EH (cell line): ENCODE results near the gene OR2B3.
"Not testable (repeated sequence)": the region's sequence is repeated elsewhere in the genome, so short reads cannot be mapped to it uniquely, and the experiment has no call there.

Experiments used
- DNase-seq: peaks from one replicate; pipeline ENCODE4 v3.0.0-alpha.2; 2015; ENCODE audit warnings: low read depth

OR2B3 gene

DNA sequence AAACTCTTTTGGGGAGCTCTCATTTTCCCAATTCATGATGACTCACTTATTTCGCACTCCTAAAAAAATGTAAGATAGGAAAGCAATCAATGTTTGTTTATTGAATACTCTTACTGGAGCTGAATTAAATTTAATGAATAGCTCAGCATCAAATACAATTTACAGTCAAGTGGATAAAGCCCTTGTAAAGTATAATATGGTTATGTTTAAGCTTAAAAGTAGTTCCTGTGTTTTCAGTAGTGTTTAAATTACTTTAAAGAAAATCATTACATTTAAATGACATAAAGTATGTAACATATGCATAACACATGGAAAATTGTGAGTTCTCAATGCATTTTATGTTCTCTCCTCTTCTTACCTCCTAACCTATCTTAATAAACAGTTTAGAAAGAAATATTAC lies at the start of gene OR2B3:
Gene OR2B3, minus strand, starts transcription at position 101 of the 400 bp plus-strand sequence. Its CDS starts 65 bp downstream, at position 36.
- DNase-seq = no peak

- DNase-seq = no peak
These were observed 44.6 kb upstream of the OR2B3 start for GRCh38 chr6:29131691-29132090.

- DNase-seq = no peak
These were observed 43.5 kb upstream of the OR2B3 start for GRCh38 chr6:29130644-29131043.

GRCh38 chr6:29129326-29130012 lies 42.4 kb upstream of the OR2B3 start:
- DNase-seq = no peak

GRCh38 chr6:29114964-29115363 lies 27.9 kb upstream of the OR2B3 start:
- DNase-seq = not testable (repeated sequence)

DNA sequence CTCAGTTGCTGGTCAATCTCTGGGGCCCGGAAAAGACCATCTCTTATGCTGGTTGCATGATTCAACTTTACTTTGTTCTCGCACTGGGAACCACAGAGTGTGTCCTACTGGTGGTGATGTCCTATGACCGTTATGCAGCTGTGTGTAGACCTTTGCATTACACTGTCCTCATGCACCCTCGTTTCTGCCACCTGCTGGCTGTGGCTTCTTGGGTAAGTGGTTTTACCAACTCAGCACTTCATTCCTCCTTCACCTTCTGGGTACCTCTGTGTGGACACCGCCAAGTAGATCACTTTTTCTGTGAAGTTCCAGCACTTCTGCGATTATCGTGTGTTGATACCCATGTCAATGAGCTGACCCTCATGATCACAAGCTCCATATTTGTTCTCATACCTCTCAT lies 25.0 kb upstream of the OR2B3 start:
- DNase-seq = no peak

DNA sequence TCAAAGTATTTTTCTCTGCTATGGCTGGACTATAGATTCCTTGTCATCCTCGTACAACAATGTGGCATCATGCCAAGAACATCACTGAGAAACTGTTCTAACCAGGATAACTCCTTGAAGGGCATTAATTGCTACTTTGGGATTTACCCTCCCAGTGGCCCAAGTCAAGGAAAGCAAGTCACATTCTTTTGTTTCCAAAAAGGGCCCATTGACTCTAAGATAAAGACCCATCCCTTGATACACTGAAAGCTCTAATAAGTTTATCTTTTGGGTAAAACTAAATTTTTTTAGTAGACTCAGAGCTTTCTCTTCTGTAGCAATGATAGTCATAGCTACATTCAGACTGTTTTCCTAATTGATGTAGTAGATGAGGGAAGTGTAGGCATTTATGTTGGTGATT lies 20.6 kb upstream of the OR2B3 start, which contains the start of gene OR2J3:
Gene OR2J3, plus strand, starts transcription at position 301 of the 400 bp plus-strand sequence. CDS start 3,833 bp downstream, outside the sequence.
- DNase-seq = no peak

DNA sequence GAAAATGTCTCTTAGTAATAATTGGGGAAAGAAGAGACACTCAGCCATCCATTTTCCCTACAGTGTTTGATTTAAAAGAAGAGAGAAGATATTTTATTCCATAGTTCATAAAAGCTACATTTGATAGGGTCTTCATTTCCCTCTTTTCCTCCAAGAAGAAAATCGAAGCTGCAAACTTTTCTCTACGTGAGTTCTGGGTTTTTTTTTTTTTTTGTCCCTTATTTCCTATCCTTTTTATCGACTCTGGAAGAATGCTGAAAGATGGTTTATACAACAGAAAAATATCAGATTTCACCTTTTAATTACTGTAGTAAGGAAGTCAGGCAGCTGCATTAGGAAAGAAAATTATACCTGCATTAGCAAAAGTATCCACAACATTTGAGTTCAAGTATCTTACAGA lies 12.1 kb upstream of the OR2B3 start, which contains the start of gene OR2J1:
Gene OR2J1, plus strand, starts transcription at position 301 of the 400 bp plus-strand sequence. CDS start 1,453 bp downstream, outside the sequence.
- DNase-seq = no peak

DNA sequence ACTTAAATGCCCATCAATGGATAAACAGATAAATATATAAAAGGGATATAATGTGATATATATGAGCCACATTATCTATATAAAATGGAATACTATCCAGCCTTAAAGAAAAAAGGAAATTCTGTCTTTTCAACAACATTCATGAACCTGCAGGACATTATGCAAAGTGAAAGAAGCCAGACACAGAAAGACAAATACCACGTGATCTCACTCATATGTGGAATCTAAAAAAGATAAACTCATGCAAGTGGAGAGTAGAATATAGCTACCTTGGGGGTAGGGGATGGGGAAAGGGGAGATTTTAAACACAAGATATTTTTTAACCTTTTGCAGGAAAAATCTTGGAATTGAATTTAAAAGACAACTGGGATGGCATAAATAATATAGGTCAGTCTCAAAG lies 10.7 kb upstream of the OR2B3 start:
- no peak for DNase-seq

DNA sequence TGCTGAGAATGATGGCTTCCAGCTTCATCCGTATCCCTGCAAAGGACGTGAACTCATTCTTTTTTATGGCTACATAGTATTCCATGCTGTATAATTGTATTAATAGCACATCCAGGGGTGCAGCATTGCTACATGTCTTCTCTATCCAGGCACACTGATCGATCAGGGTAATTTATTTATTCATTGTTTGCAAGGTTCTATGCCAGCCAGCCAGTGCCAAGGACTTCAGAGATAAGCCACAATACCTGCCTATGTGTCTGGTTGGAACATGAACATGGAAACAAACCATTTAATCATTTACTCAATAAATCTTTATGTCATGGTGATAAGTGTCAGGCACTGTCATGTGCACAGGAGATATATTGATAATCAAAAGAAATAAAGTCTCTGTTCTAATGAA lies 5.8 kb upstream of the OR2B3 start:
- no peak for DNase-seq

- no peak for DNase-seq
These were observed 4.7 kb downstream of the OR2B3 start for GRCh38 chr6:29082457-29082856.

DNA sequence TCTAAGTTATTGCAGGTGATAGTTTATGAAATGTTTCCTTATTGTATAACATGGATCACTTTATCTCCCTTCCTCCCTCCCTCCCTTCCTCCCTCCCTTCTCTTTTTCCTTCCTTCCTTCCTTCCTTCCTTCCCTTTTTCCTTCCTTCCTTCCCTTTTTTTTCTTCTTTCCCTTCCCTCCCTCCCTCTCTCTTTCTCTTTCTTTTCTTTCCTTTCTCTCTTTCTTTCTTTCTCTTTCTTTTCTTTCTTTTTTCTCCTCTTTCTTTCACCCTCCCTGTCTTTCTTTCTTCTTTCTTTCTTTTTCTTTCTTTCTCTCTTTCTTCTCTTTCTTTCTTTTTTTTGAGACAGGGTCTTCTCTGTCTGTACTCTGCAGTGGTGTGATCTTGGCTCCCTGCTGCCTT lies 5.8 kb downstream of the OR2B3 start:
- DNase-seq = no peak

GRCh38 chr6:29079203-29079602 lies 7.9 kb downstream of the OR2B3 start:
- no peak for DNase-seq

GRCh38 chr6:29071831-29072723 lies 15.0 kb downstream of the OR2B3 start:
- peak; percentile 12 for DNase-seq

- DNase-seq = no peak
These were observed 35.4 kb downstream of the OR2B3 start for GRCh38 chr6:29051680-29052079.

DNA sequence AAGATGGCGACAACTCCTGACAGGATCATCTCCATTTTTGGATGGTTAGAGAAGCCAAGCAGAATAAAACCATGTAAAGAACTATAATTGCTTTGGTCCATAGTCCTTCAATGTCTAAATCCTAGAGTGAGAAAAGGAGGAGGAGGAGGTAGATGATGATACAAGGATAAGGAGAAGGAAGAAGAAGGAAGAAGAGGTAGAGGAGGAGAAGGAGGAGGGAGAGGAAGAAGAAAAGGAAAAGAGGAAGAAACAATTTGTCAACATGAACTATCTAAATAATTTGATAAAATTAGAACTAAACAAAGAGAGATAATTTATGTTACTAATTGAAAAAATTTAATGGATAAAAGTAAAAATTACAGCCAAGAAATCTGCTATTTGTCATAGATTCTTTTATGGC lies 42.0 kb downstream of the OR2B3 start, which contains the start of gene OR2W1:
Gene OR2W1, minus strand, starts transcription at position 101 of the 400 bp plus-strand sequence. Its CDS starts 0 bp downstream, at position 101.
- no peak for DNase-seq
